Activated effector memory CD4-positive, alpha-beta T cell treated with anti-CD3 and anti-CD28 coated beads, Interleukin-2, amount 50 U/mL, for 16 hours (primary cell): ENCODE measurements around the gene SENP3.
A peak's percentile ranks its signal among the peaks of the same experiment; 100 is the strongest.

Source experiments
- DNase-seq: peaks from one replicate; pipeline ENCODE4 v3.0.0-alpha.2; 2020

The SENP3 gene

GRCh38 chr17:7561589-7562207 lies at the start of gene SENP3:
TSS of gene SENP3 (plus strand) at chr17:7561919. CDS start at chr17:7563077, 1,158 bp downstream.
- DNase-seq = peak; percentile 97

- no peak for DNase-seq
Measured at GRCh38 chr17:7512105-7512504, 49.6 kb upstream of the SENP3 start.

GRCh38 chr17:7512824-7513540 lies 48.7 kb upstream of the SENP3 start:
- no peak for DNase-seq

- no peak for DNase-seq
Measured at GRCh38 chr17:7513850-7514419, 47.8 kb upstream of the SENP3 start.

- no peak for DNase-seq
Measured at GRCh38 chr17:7515911-7516610, 45.7 kb upstream of the SENP3 start.

- DNase-seq = peak; percentile 81
Measured at GRCh38 chr17:7523033-7523432, 38.7 kb upstream of the SENP3 start.

GRCh38 chr17:7528842-7529241 lies 32.9 kb upstream of the SENP3 start:
- no peak for DNase-seq

- no peak for DNase-seq
Measured at GRCh38 chr17:7530023-7530900, 31.5 kb upstream of the SENP3 start.

GRCh38 chr17:7538050-7538449 lies 23.7 kb upstream of the SENP3 start:
- DNase-seq = no peak

GRCh38 chr17:7538891-7539545 lies 22.7 kb upstream of the SENP3 start:
- no peak for DNase-seq

- no peak for DNase-seq
Measured at GRCh38 chr17:7541074-7541621, 20.6 kb upstream of the SENP3 start.

GRCh38 chr17:7544911-7545310 lies 16.8 kb upstream of the SENP3 start:
- DNase-seq = no peak

- peak; percentile 85 for DNase-seq
Measured at GRCh38 chr17:7548585-7549400, 12.9 kb upstream of the SENP3 start, which contains the start of gene TNFSF12. TSS of gene TNFSF12 (plus strand) at chr17:7549058. CDS start at chr17:7549154, 96 bp downstream.

GRCh38 chr17:7549401-7550055 lies 12.2 kb upstream of the SENP3 start:
- DNase-seq = peak; percentile 79

- no peak for DNase-seq
Measured at GRCh38 chr17:7550344-7550743, 11.4 kb upstream of the SENP3 start.

- DNase-seq = no peak
Measured at GRCh38 chr17:7551396-7551795, 10.3 kb upstream of the SENP3 start.

- DNase-seq = no peak
Measured at GRCh38 chr17:7552621-7553051, 9.1 kb upstream of the SENP3 start.

- DNase-seq = no peak
Measured at GRCh38 chr17:7553356-7553755, 8.4 kb upstream of the SENP3 start.

- no peak for DNase-seq
Measured at GRCh38 chr17:7555320-7555948, 6.3 kb upstream of the SENP3 start.

- no peak for DNase-seq
Measured at GRCh38 chr17:7556627-7557026, 5.1 kb upstream of the SENP3 start.
